SK-N-MC (cell line): ENCODE data around the gene NTMT2.

Experiments
- EZH2 ChIP-seq: fragments of 200-600 bp; sonication (generic); IDR thresholded peaks from one replicate; pipeline ENCODE4 v1.6.1; 2017; ENCODE audit warnings: antibody characterized with exemption
- POLR2AphosphoS5 ChIP-seq: IDR thresholded peaks from 2 replicates; pipeline ENCODE4 v1.6.1; 2012; ENCODE audit warnings: mild to moderate bottlenecking, low read depth, low read length, borderline replicate concordance

DNA sequence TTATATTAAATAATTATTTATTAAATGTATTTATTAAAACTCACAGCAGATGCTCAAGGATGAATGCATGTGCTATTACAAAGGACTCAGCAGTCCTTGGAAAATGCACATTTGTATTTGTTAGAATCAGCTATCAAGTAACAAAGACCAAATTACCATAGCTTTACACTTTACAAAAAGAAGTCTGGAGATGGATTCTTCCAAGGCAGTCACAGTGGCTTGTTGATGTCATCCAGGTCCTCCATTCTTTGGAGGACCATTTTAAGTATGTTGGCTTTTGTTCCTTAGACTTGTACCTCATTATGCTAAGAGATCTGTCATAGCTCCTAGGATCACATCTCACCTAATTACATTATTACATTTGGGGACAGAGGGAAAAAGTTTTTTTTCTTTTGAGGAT, 63.4 kb downstream of the NTMT2 start:
- TF ChIP-seq POLR2AphosphoS5 (no peak), EZH2 (no peak)
